Upper lobe of left lung (tissue), 4 donors: Measurements from ENCODE around the gene GRP.

Experiments
- CTCF ChIP-seq, 6 experiments: fragments of 450-650 bp in 4 of 6; fragments of 200-600 bp in 2 of 6; sonication (generic) in 2 of 6; IDR thresholded peaks; one replicate each; pipeline ENCODE4 v1.5.1; 2016 to 2019; ENCODE audit warnings: antibody characterized with exemption in 6 of 6
- POLR2A ChIP-seq, 4 donors: fragments of 450-650 bp; IDR thresholded peaks; one replicate each; pipeline ENCODE4 v1.5.1; 2016 to 2017; ENCODE audit warnings: antibody characterized with exemption in 4 of 4, mild to moderate bottlenecking in 2 of 4

- no peak for TF ChIP-seq CTCF (IDR thresholded peaks at IDR 0.05)
- TF ChIP-seq POLR2A (IDR thresholded peaks at IDR 0.05) = no peak
These were observed 17.6 kb upstream of the GRP start for GRCh38 chr18:59202258-59202820.
